Glutamatergic neuron (in vitro differentiated cells): ENCODE results near the gene MNDA. TPM values are rescaled to one million over a fixed set of nuclear protein-coding genes. Genes with fewer than 3 reads are reported as not detected.

Experiments used
- DNase-seq: peaks from one replicate; pipeline ENCODE4 v3.0.0; 2022
- H3K27ac Mint-ChIP-seq: one replicate; pipeline ENCODE4 v1.8.0; 2020; ENCODE audit warnings: mild to moderate bottlenecking, mixed read lengths, inconsistent platforms; ENCODE audit not compliant: unreplicated experiment
- H3K27me3 Mint-ChIP-seq: one replicate; pipeline ENCODE4 v1.8.0; 2020; ENCODE audit warnings: mild to moderate bottlenecking, moderate library complexity, mixed read lengths, inconsistent platforms; ENCODE audit not compliant: unreplicated experiment
- H3K36me3 Mint-ChIP-seq: one replicate; pipeline ENCODE4 v1.8.0; 2020; ENCODE audit warnings: mild to moderate bottlenecking, mixed read lengths, inconsistent platforms; ENCODE audit not compliant: unreplicated experiment
- H3K4me1 Mint-ChIP-seq: one replicate; pipeline ENCODE4 v1.8.0; 2020; ENCODE audit warnings: mild to moderate bottlenecking, low read depth, mixed read lengths, inconsistent platforms; ENCODE audit not compliant: unreplicated experiment
- H3K4me3 Mint-ChIP-seq: one replicate; pipeline ENCODE4 v1.8.0; 2020; ENCODE audit warnings: mild to moderate bottlenecking, mixed read lengths, inconsistent platforms; ENCODE audit not compliant: unreplicated experiment
- H3K9me3 Mint-ChIP-seq: one replicate; pipeline ENCODE4 v1.8.0; 2020; ENCODE audit warnings: mild to moderate bottlenecking, moderate library complexity, mixed read lengths, inconsistent platforms; ENCODE audit not compliant: unreplicated experiment
- long read RNA-seq: library from polyadenylated mRNA; unstranded; transcript quantifications from one replicate; pipeline ENCODE4 v2.0.0, GENCODE V29; 2020; ENCODE audit not compliant: unreplicated experiment
- total RNA-seq: library from RNA; stranded (reverse); fragmentation: NEBNext Ultra II Directional; extraction: Animal tissue kit (Norgen Biotek cat#: 25700); gene quantifications from one replicate; pipeline ENCODE4 v1.2.1, GENCODE V29; 2021; ENCODE audit not compliant: unreplicated experiment
- TF ChIP-seq, protein P1 (sequence below): fragments of 200-600 bp; sonication (generic); IDR thresholded peaks from one replicate; pipeline ENCODE4 v1.5.0; 2021; ENCODE audit not compliant: partially characterized antibody, unreplicated experiment

Gene MNDA
- total RNA-seq, result not detected
- long read RNA-seq, result 0 reads

GRCh38 chr1:158830904-158831507, at the start of gene MNDA:
MNDA (plus strand) TSS chr1:158831351; CDS start chr1:158842154, 10,803 bp downstream.
- Mint-ChIP-seq H3K36me3 (peaks cover 11% of the 10 kb centered on the region), H3K27me3 (no peaks in the 10 kb centered on the region), H3K9me3 (peaks cover 8% of the 10 kb centered on the region), H3K27ac (no peak within 1 kb of the TSS), H3K4me1 (no peaks in the 10 kb centered on the region), H3K4me3 (no peak within 1 kb of the TSS)
- TF ChIP-seq, protein P1, sequence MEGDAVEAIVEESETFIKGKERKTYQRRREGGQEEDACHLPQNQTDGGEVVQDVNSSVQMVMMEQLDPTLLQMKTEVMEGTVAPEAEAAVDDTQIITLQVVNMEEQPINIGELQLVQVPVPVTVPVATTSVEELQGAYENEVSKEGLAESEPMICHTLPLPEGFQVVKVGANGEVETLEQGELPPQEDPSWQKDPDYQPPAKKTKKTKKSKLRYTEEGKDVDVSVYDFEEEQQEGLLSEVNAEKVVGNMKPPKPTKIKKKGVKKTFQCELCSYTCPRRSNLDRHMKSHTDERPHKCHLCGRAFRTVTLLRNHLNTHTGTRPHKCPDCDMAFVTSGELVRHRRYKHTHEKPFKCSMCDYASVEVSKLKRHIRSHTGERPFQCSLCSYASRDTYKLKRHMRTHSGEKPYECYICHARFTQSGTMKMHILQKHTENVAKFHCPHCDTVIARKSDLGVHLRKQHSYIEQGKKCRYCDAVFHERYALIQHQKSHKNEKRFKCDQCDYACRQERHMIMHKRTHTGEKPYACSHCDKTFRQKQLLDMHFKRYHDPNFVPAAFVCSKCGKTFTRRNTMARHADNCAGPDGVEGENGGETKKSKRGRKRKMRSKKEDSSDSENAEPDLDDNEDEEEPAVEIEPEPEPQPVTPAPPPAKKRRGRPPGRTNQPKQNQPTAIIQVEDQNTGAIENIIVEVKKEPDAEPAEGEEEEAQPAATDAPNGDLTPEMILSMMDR, result no peak
- no peak for DNase-seq

- Mint-ChIP-seq H3K4me3 (no peak overlapping the region), H3K27me3 (peaks cover 2% of the 10 kb centered on the region), H3K9me3 (peaks cover 3% of the 10 kb centered on the region), H3K27ac (no peak overlapping the region), H3K4me1 (no peaks in the 10 kb centered on the region), H3K36me3 (no peaks in the 10 kb centered on the region)
- no peak for DNase-seq
- TF ChIP-seq, protein P1, result no peak
These were observed 37.5 kb upstream of the MNDA start for GRCh38 chr1:158793604-158794003.

- DNase-seq, result no peak
- Mint-ChIP-seq H3K4me1 (no peaks in the 10 kb centered on the region), H3K36me3 (no peaks in the 10 kb centered on the region), H3K9me3 (peaks cover 3% of the 10 kb centered on the region), H3K27ac (no peak overlapping the region), H3K27me3 (peaks cover 2% of the 10 kb centered on the region), H3K4me3 (no peak overlapping the region)
- TF ChIP-seq, protein P1, result no peak
These were observed 36.9 kb upstream of the MNDA start for GRCh38 chr1:158794247-158794646.

DNA sequence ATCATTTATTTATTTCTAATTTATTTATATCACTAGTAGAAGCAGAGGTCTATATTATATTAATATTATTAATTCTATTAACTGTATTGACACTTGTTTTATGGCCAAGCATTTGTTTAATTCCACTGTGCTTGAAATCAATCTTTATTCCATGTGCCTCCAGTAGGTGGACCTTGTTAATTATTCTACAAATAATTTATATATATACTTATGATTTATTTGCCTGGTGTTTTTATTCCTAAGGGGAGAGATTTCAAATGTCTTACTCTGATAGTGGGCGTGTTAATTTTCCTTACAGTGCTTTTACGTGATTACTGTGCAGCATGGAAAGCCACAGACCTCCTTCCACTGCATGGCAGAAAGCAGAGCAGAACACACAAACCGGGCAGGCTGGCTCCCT, 32.6 kb upstream of the MNDA start:
- Mint-ChIP-seq H3K27ac (no peak overlapping the region), H3K36me3 (no peaks in the 10 kb centered on the region), H3K4me3 (no peak overlapping the region), H3K4me1 (peaks cover 4% of the 10 kb centered on the region), H3K9me3 (peaks cover 3% of the 10 kb centered on the region), H3K27me3 (peaks cover 4% of the 10 kb centered on the region)
- TF ChIP-seq, protein P1, result peak; percentile 55
- no peak for DNase-seq

DNA sequence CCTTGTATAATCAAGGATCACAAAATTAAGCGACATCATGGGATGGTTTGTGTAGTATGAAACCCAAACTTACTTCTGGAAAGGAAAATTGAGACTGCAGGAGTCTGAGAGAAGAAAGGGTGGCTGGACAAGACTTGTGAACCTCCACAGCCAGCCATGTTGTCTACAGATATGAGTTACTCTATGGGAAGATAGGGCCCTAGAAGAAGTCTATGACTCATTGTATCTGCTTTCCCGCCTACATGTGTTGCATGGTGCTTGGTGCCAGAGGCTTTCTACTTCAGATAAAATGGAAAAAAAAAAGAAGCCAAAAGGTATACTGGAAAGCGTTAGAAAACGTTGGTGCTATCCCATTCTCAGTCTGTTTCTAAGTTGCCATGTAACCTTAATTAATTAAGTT, 31.5 kb upstream of the MNDA start:
- no peak overlapping the region for H3K27ac Mint-ChIP-seq
- peaks cover 3% of the 10 kb centered on the region for H3K9me3 Mint-ChIP-seq
- DNase-seq, result no peak
- peaks cover 4% of the 10 kb centered on the region for H3K4me1 Mint-ChIP-seq
- peaks cover 4% of the 10 kb centered on the region for H3K27me3 Mint-ChIP-seq
- TF ChIP-seq, protein P1, result no peak
- no peaks in the 10 kb centered on the region for H3K36me3 Mint-ChIP-seq
- H3K4me3 Mint-ChIP-seq, result no peak overlapping the region
